Medulla oblongata (tissue), 1 donor: ENCODE results near the gene SERGEF.

Source experiments
- DNase-seq: peaks from one replicate; pipeline ENCODE4 v3.0.0-alpha.2; 2015; ENCODE audit errors: extremely low spot score

SERGEF gene

GRCh38 chr11:17786824-17787525 lies 225.9 kb downstream of the SERGEF start:
- DNase-seq: no peak

GRCh38 chr11:17783878-17784277 lies 229.0 kb downstream of the SERGEF start:
- no peak for DNase-seq

- DNase-seq: no peak
These were observed 230.1 kb downstream of the SERGEF start for GRCh38 chr11:17782603-17783337.

- DNase-seq: no peak
These were observed 230.7 kb downstream of the SERGEF start for GRCh38 chr11:17782145-17782544.

- no peak for DNase-seq
These were observed 231.2 kb downstream of the SERGEF start for GRCh38 chr11:17781626-17782025.

GRCh38 chr11:17781221-17781620 lies 231.6 kb downstream of the SERGEF start:
- no peak for DNase-seq

GRCh38 chr11:17780668-17781067 lies 232.2 kb downstream of the SERGEF start:
- no peak for DNase-seq

GRCh38 chr11:17779861-17780594 lies 232.8 kb downstream of the SERGEF start:
- no peak for DNase-seq

GRCh38 chr11:17778956-17779860 lies 233.6 kb downstream of the SERGEF start:
- no peak for DNase-seq

GRCh38 chr11:17778352-17778751 lies 234.5 kb downstream of the SERGEF start:
- DNase-seq: no peak

GRCh38 chr11:17777738-17778091 lies 235.1 kb downstream of the SERGEF start:
- no peak for DNase-seq

- DNase-seq: no peak
These were observed 235.6 kb downstream of the SERGEF start for GRCh38 chr11:17777086-17777737.

- no peak for DNase-seq
These were observed 236.5 kb downstream of the SERGEF start for GRCh38 chr11:17776212-17776875.

- DNase-seq: no peak
These were observed 237.2 kb downstream of the SERGEF start for GRCh38 chr11:17775507-17776211.

- DNase-seq: no peak
These were observed 237.9 kb downstream of the SERGEF start for GRCh38 chr11:17775035-17775348.

GRCh38 chr11:17774232-17775034 lies 238.4 kb downstream of the SERGEF start:
- no peak for DNase-seq

- no peak for DNase-seq
These were observed 239.2 kb downstream of the SERGEF start for GRCh38 chr11:17773674-17774073.

GRCh38 chr11:17772704-17773600 lies 239.9 kb downstream of the SERGEF start:
- no peak for DNase-seq
